Right lobe of liver (tissue), 6 donors: ENCODE data around the gene TMOD1. TPM values are rescaled to one million over a fixed set of nuclear protein-coding genes. Genes with fewer than 3 reads are reported as not detected.

Experiments used
- ATAC-seq, 4 donors: fragments of 200-7000 bp; cut with Tn5 transposase; one replicate each; pipeline ENCODE4 v1.9.1; 2020; ENCODE audit warnings: mild to moderate bottlenecking in 4 of 4, moderate library complexity in 4 of 4
- DNase-seq, 3 donors: peaks; one replicate each; pipeline ENCODE4 v3.0.0-alpha.2; 2020
- H3K27ac ChIP-seq, 3 donors: fragments of 200-600 bp; one replicate each; pipeline ENCODE4 v1.8.0; 2022
- H3K27me3 ChIP-seq, 2 donors: fragments of 200-600 bp; one replicate each; pipeline ENCODE4 v1.8.0; 2022
- H3K36me3 ChIP-seq, 4 donors: fragments of 200-600 bp; sonication (generic) in 1 of 4; one replicate each; pipeline versions ENCODE4 v1.5.1 to v1.8.0; 2017 to 2022; ENCODE audit warnings: control low read depth in 1 of 4
- H3K4me1 ChIP-seq, 4 donors: fragments of 200-600 bp; sonication (generic) in 1 of 4; one replicate each; pipeline versions ENCODE4 v1.5.1 to v1.8.0; 2017 to 2022; ENCODE audit warnings: control low read depth in 1 of 4
- H3K4me3 ChIP-seq, 3 donors: fragments of 200-600 bp; one replicate each; pipeline ENCODE4 v1.8.0; 2022
- H3K9me3 ChIP-seq, 4 donors: fragments of 200-600 bp; sonication (generic) in 1 of 4; one replicate each; pipeline versions ENCODE4 v1.5.1 to v1.8.0; 2017 to 2022; ENCODE audit warnings: control low read depth in 1 of 4
- POLR2A ChIP-seq: fragments of 450-650 bp; IDR thresholded peaks from one replicate; pipeline ENCODE4 v1.6.1; 2017; ENCODE audit warnings: antibody characterized with exemption, mild to moderate bottlenecking
- WGBS: methylation state at CpG from one replicate; pipeline ENCODE4 v1.1.6; 2018; ENCODE audit warnings: low coverage, low lambda C conversion rate; ENCODE audit not compliant: insufficient coverage; ENCODE audit errors: missing lambda C conversion rate; 5-methylcytosine and 5-hydroxymethylcytosine counted together
- intact Hi-C, 2 donors: fragments of 100-400 bp; cut with DNase I; formaldehyde crosslinking; loops; one replicate each; pipeline versions ENCODE4 v1.11.2 to v1.14.1; 2022
- total RNA-seq, 6 experiments: library from RNA; depleted of rRNA in 2 of 6; stranded (reverse); fragments of >200 nt in 2 of 6; fragmentation: NEBNext Ultra II Directional in 3 of 6; extraction: Animal tissue kit (Norgen Biotek cat#: 25700) in 3 of 6; gene quantifications; one replicate each; pipeline versions ENCODE4 v1.1.0 to v1.2.4, GENCODE V29; 2016 to 2023
- TF ChIP-seq, protein P1 (sequence below), 4 donors: fragments of 200-600 bp in 3 of 4; fragments of 450-650 bp in 1 of 4; IDR thresholded peaks; one replicate each; pipeline versions ENCODE4 v1.5.1 to v1.8.0; 2016 to 2022; ENCODE audit warnings: antibody characterized with exemption in 4 of 4, mild to moderate bottlenecking in 2 of 4
- donor health status: DM: no; HTN: yes; CAD: no.
- donor health status: DM: no; HTN: no; CAD: no.
- donor health status: DM: no; HTN: no; CAD: no.
- donor health status: DM: no; HTN: yes; CAD: no.
- donor health status: DM: no; HTN: yes; CAD: no.

The TMOD1 gene
- total RNA-seq, 6 experiments from 2014 or later = 5.9 to 14.3 (median 12.7) TPM

DNA sequence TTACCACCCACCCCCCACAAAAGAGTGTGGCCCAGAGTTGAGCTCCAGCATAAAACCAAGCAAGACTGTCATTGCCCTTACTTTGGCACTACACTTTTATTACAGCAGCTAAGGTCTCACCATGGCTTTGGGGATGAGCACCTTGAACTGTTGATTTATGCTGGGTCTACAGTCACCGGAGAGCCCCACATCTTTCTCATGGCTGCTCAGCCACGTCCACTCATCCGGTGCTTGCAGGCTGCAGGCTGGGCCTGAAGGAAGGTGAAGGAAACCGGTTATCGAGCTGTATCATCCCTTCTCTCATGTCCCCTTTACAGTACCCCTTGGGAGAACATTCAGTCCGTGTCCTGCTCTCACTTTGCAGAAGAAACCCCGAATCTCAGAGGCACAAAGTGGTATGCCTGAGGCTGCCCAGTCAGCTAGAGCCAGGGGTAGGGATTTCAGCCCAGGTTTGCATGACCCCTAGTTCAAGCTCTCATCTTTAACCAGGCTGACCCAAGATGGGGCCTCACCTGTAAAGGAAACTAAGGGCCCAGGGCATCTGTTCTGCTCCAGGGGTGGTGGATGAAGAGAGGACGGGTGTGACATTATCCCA, 11.6 kb downstream of the TMOD1 start:
- no peak for TF ChIP-seq POLR2A
- TF ChIP-seq, protein P1, sequence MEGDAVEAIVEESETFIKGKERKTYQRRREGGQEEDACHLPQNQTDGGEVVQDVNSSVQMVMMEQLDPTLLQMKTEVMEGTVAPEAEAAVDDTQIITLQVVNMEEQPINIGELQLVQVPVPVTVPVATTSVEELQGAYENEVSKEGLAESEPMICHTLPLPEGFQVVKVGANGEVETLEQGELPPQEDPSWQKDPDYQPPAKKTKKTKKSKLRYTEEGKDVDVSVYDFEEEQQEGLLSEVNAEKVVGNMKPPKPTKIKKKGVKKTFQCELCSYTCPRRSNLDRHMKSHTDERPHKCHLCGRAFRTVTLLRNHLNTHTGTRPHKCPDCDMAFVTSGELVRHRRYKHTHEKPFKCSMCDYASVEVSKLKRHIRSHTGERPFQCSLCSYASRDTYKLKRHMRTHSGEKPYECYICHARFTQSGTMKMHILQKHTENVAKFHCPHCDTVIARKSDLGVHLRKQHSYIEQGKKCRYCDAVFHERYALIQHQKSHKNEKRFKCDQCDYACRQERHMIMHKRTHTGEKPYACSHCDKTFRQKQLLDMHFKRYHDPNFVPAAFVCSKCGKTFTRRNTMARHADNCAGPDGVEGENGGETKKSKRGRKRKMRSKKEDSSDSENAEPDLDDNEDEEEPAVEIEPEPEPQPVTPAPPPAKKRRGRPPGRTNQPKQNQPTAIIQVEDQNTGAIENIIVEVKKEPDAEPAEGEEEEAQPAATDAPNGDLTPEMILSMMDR (IDR thresholded peaks at IDR 0.05) = no peak
- peak in 1 of 3 donors; percentile 28 for DNase-seq
- no peaks in the 10 kb centered on the region for H3K9me3 ChIP-seq
- H3K36me3 ChIP-seq = no peaks in the 10 kb centered on the region
- no peak overlapping the region for H3K27ac ChIP-seq
- intact Hi-C loops = no loop called here
- no peaks in the 10 kb centered on the region for H3K4me1 ChIP-seq
- ATAC-seq = no peak
- WGBS = 77% methylated on average over 5 of the region's 8 CpGs
- H3K4me3 ChIP-seq = no peak overlapping the region
- H3K27me3 ChIP-seq = no peaks in the 10 kb centered on the region

DNA sequence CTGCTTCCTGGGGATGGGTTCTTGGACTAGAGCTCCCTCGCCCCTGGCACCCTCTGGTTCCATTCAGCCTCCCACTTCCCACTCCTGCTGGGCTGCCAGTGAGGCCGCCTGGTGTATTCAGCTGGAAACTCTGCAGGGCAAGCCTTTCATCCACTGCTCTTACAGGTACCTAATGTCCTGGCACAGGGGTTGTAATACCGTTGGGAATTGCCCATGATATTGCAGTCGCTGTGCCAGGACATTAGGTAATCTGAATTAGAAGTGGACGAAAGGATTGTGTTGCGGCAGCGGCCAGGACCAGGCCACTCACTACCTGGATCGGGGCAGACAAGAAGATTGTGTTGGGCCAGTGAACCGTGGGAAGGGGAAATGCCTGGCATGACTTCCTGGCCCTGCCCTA, 13.1 kb downstream of the TMOD1 start:
- ATAC-seq (peak; percentile 63 to 90 (median 78)), DNase-seq (peak in 1 of 3 donors; percentile 84)
- Histone ChIP-seq H3K4me3 (no peak overlapping the region), H3K36me3 (no peaks in the 10 kb centered on the region), H3K27me3 (no peaks in the 10 kb centered on the region), H3K27ac (peak overlapping the region in 1 of 3 donors; percentile 33), H3K9me3 (no peaks in the 10 kb centered on the region), H3K4me1 (no peaks in the 10 kb centered on the region)
- WGBS = 55% methylated on average over 9 of the region's 9 CpGs
- intact Hi-C loops = no loop called here
- TF ChIP-seq POLR2A = no peak
- TF ChIP-seq, protein P1 (IDR thresholded peaks at IDR 0.05) = no peak

DNA sequence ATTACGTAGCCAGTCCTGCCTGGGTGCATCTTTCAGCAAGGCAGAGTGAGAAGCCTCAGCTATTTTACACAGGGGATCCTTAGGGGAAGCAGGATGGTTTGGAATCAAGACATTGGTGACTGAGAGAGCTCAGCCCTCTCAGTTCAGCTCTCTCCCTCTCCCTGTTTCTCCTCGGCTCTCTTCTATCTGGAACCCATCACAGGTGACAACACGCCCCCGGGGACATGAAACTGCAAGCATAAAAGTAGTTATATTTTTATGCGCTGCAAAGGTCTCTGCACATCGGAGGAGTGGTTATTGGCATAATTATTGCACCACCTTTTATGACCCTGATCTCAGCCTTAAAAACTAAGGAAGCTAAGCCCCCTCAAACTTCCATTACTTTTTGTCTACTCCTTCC, 14.2 kb downstream of the TMOD1 start:
- intact Hi-C loops = no loop called here
- Histone ChIP-seq H3K9me3 (no peaks in the 10 kb centered on the region), H3K27me3 (no peaks in the 10 kb centered on the region), H3K4me1 (no peaks in the 10 kb centered on the region), H3K36me3 (no peaks in the 10 kb centered on the region), H3K4me3 (no peak overlapping the region), H3K27ac (no peak overlapping the region)
- TF ChIP-seq, protein P1 (IDR thresholded peaks at IDR 0.05) = no peak
- TF ChIP-seq POLR2A = no peak
- DNase-seq (no peak), ATAC-seq (no peak)
- 87% methylated on average over 6 of the region's 6 CpGs for WGBS

DNA sequence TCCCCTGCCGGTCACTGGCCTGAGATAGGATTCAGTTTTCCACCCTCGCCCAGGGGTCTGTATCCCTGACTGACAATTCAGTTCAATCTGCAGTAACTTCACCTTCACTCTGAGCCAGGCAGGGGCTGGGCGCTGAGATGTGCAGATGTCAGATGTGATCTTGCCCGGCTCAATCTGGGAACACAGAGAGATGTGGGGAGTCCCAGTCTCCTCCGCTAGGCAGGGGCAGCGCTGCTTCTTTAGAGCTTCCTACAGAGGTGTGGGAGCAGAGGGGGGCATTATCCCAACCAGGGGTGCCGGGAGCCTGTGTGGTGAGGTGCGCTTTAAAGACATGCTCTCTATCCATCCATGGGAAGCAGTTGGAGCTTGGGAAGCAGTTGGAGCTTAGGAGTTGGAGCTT, 14.6 kb downstream of the TMOD1 start:
- DNase-seq (no peak), ATAC-seq (no peak)
- Histone ChIP-seq H3K4me3 (no peak overlapping the region), H3K9me3 (no peaks in the 10 kb centered on the region), H3K36me3 (no peaks in the 10 kb centered on the region), H3K27ac (no peak overlapping the region), H3K4me1 (no peaks in the 10 kb centered on the region), H3K27me3 (no peaks in the 10 kb centered on the region)
- 92% methylated on average over 2 of the region's 8 CpGs for WGBS
- intact Hi-C loops = no loop called here
- no peak for TF ChIP-seq POLR2A
- TF ChIP-seq, protein P1 (IDR thresholded peaks at IDR 0.05) = no peak
